D721Med (cell line): ENCODE measurements around the gene RASL10B.

Experiments
- DNase-seq: peaks from one replicate; pipeline ENCODE4 v3.0.0; 2011; ENCODE audit warnings: low spot score; ENCODE audit not compliant: insufficient read length
- FAIRE-seq: peaks from 2 replicates; lab custom pipeline; 2011; peaks lifted over from hg19 to GRCh38; lab: Jason Lieb, UNC
- CTCF ChIP-seq: IDR thresholded peaks from 2 replicates; pipeline ENCODE4 v1.5.1; 2012; ENCODE audit warnings: mild to moderate bottlenecking, control low read depth; ENCODE audit not compliant: insufficient read depth; ENCODE audit errors: missing control alignments

RASL10B gene

GRCh38 chr17:35734396-35734795 lies 3.0 kb downstream of the RASL10B start:
- no peak for TF ChIP-seq CTCF
- DNase-seq (no peak), FAIRE-seq (no peak)

- FAIRE-seq (no peak), DNase-seq (no peak)
- TF ChIP-seq CTCF = no peak
Measured at GRCh38 chr17:35735036-35735805, 3.8 kb downstream of the RASL10B start.

GRCh38 chr17:35736236-35736635 lies 4.8 kb downstream of the RASL10B start:
- no peak for TF ChIP-seq CTCF
- FAIRE-seq (no peak), DNase-seq (no peak)

- no peak for DNase-seq
- TF ChIP-seq CTCF = no peak
- no peak for FAIRE-seq
Measured at GRCh38 chr17:35738519-35739133, 7.2 kb downstream of the RASL10B start.

- FAIRE-seq (no peak), DNase-seq (no peak)
- no peak for TF ChIP-seq CTCF
Measured at GRCh38 chr17:35740216-35740615, 8.8 kb downstream of the RASL10B start.

GRCh38 chr17:35740997-35741931 lies 9.8 kb downstream of the RASL10B start:
- DNase-seq = no peak
- TF ChIP-seq CTCF = no peak
- FAIRE-seq = no peak
